ENCODE results near the gene BAZ2A. TPM values are rescaled to one million over a fixed set of nuclear protein-coding genes. Genes with fewer than 3 reads are reported as not detected.

Gene BAZ2A
- total RNA-seq, 1 donor from 2014 or later: 116 TPM

GRCh38 chr12:56616244-56616643 lies 13.9 kb downstream of the BAZ2A start:
- no peak overlapping the region for H3K4me3 Mint-ChIP-seq
- no peaks in the 10 kb centered on the region for H3K9me3 Mint-ChIP-seq
- H3K27ac Mint-ChIP-seq (ENCODE audit: unreplicated experiment): no peak overlapping the region
- no peaks in the 10 kb centered on the region for H3K27me3 Mint-ChIP-seq (ENCODE audit: low read depth)
- TF ChIP-seq, protein P1, sequence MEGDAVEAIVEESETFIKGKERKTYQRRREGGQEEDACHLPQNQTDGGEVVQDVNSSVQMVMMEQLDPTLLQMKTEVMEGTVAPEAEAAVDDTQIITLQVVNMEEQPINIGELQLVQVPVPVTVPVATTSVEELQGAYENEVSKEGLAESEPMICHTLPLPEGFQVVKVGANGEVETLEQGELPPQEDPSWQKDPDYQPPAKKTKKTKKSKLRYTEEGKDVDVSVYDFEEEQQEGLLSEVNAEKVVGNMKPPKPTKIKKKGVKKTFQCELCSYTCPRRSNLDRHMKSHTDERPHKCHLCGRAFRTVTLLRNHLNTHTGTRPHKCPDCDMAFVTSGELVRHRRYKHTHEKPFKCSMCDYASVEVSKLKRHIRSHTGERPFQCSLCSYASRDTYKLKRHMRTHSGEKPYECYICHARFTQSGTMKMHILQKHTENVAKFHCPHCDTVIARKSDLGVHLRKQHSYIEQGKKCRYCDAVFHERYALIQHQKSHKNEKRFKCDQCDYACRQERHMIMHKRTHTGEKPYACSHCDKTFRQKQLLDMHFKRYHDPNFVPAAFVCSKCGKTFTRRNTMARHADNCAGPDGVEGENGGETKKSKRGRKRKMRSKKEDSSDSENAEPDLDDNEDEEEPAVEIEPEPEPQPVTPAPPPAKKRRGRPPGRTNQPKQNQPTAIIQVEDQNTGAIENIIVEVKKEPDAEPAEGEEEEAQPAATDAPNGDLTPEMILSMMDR (conservative IDR thresholded peaks at IDR 0.05): no peak
- H3K36me3 Mint-ChIP-seq (ENCODE audit: low read depth): peaks cover 19% of the 10 kb centered on the region
- peaks cover 8% of the 10 kb centered on the region for H3K4me1 Mint-ChIP-seq
- no peak for DNase-seq (ENCODE audit: low read depth, low spot score)

- no peaks in the 10 kb centered on the region for H3K27me3 Mint-ChIP-seq (ENCODE audit: low read depth)
- peaks cover 28% of the 10 kb centered on the region for H3K36me3 Mint-ChIP-seq (ENCODE audit: low read depth)
- TF ChIP-seq, protein P1 (conservative IDR thresholded peaks at IDR 0.05): no peak
- no peaks in the 10 kb centered on the region for H3K9me3 Mint-ChIP-seq
- no peak for DNase-seq (ENCODE audit: low read depth, low spot score)
- no peak overlapping the region for H3K27ac Mint-ChIP-seq (ENCODE audit: unreplicated experiment)
- no peaks in the 10 kb centered on the region for H3K4me1 Mint-ChIP-seq
- H3K4me3 Mint-ChIP-seq: no peak overlapping the region
Measured at GRCh38 chr12:56614627-56615026, 15.5 kb downstream of the BAZ2A start.

GRCh38 chr12:56604355-56604754 lies 25.8 kb downstream of the BAZ2A start:
- DNase-seq (ENCODE audit: low read depth, low spot score): no peak
- peaks cover 18% of the 10 kb centered on the region for H3K36me3 Mint-ChIP-seq (ENCODE audit: low read depth)
- H3K4me3 Mint-ChIP-seq: no peak overlapping the region

DNA sequence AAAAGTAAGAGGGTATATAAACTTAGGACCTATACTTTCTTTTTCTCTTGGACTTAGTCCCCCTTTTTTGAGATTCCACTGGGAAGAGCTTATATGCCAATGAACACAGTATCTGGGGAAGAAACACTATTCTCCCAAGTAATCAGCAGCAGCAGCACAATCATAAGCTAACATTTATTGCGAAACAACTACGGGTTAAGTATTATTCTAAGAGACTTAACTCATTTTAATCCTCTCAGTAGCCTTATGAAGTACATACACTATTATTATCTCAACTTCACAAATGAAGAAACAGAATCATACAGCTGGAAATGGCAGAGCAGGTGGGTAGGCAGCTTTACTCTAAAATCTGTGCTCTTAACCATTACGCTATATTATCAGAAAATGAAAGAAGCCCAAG lies 27.9 kb downstream of the BAZ2A start:
- H3K36me3 Mint-ChIP-seq (ENCODE audit: low read depth): peaks cover 20% of the 10 kb centered on the region
- TF ChIP-seq, protein P1 (conservative IDR thresholded peaks at IDR 0.05): no peak
- no peaks in the 10 kb centered on the region for H3K27me3 Mint-ChIP-seq (ENCODE audit: low read depth)
- no peaks in the 10 kb centered on the region for H3K4me1 Mint-ChIP-seq
- H3K27ac Mint-ChIP-seq (ENCODE audit: unreplicated experiment): no peak overlapping the region
- DNase-seq (ENCODE audit: low read depth, low spot score): no peak
- no peaks in the 10 kb centered on the region for H3K9me3 Mint-ChIP-seq
- H3K4me3 Mint-ChIP-seq: no peak overlapping the region

More at GRCh38 chr12:56604355-56604754, 25.8 kb downstream of the BAZ2A start:
- no peaks in the 10 kb centered on the region for H3K9me3 Mint-ChIP-seq
- no peak overlapping the region for H3K27ac Mint-ChIP-seq (ENCODE audit: unreplicated experiment)
- TF ChIP-seq, protein P1 (conservative IDR thresholded peaks at IDR 0.05): no peak
- no peaks in the 10 kb centered on the region for H3K4me1 Mint-ChIP-seq
- no peaks in the 10 kb centered on the region for H3K27me3 Mint-ChIP-seq (ENCODE audit: low read depth)

GRCh38 chr12:56601503-56601902 lies 28.6 kb downstream of the BAZ2A start:
- H3K9me3 Mint-ChIP-seq: no peaks in the 10 kb centered on the region
- TF ChIP-seq, protein P1 (conservative IDR thresholded peaks at IDR 0.05): peak; percentile 24
- no peak for DNase-seq (ENCODE audit: low read depth, low spot score)
- peaks cover 20% of the 10 kb centered on the region for H3K36me3 Mint-ChIP-seq (ENCODE audit: low read depth)
- no peak overlapping the region for H3K27ac Mint-ChIP-seq (ENCODE audit: unreplicated experiment)
- H3K4me1 Mint-ChIP-seq: no peaks in the 10 kb centered on the region
- no peak overlapping the region for H3K4me3 Mint-ChIP-seq
- no peaks in the 10 kb centered on the region for H3K27me3 Mint-ChIP-seq (ENCODE audit: low read depth)

DNA sequence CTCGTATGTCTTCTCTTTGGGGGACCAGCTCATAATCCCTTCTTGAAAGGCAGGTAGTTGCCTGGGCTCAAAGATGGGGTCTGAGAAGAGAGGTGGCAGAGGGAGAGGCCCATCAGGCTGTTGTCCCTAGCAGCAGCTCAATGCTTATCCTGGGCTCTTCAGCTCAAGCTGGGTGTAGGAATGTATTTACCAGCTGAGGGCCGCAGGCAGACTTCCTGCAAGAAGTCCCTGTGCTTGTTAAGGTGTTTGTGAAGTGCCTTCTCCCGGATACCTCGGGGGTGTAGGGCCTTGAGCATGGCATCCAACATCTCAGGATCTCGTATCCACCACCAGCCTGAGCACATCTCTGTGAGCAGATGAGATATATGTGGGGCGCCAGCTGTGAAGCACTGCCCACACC lies 29.4 kb downstream of the BAZ2A start:
- Mint-ChIP-seq H3K4me3 (no peak overlapping the region), H3K4me1 (no peaks in the 10 kb centered on the region), H3K36me3 (ENCODE audit: low read depth) (peaks cover 16% of the 10 kb centered on the region), H3K27ac (ENCODE audit: unreplicated experiment) (no peak overlapping the region), H3K27me3 (ENCODE audit: low read depth) (no peaks in the 10 kb centered on the region), H3K9me3 (no peaks in the 10 kb centered on the region)
- TF ChIP-seq, protein P1 (conservative IDR thresholded peaks at IDR 0.05): no peak
- DNase-seq (ENCODE audit: low read depth, low spot score): no peak

Measured in neural crest cell (in vitro differentiated cells).